ENCODE data around the gene ASAP3.

- TF ChIP-seq CTCF (IDR thresholded peaks at IDR 0.05; ENCODE audit: low read depth, low read length, poor library complexity, severe bottlenecking) (no peak), EZH2phosphoT487 (IDR thresholded peaks at IDR 0.05; ENCODE audit: borderline replicate concordance, low read length) (no peak)
Measured at GRCh38 chr1:23506376-23507107, 22.6 kb upstream of the ASAP3 start.
